Gastrocnemius medialis (tissue), 4 donors: Measurements from ENCODE around the gene ECM1. TPM values are rescaled to one million over a fixed set of nuclear protein-coding genes. Genes with fewer than 3 reads are reported as not detected.

ENCODE experiments used
- ATAC-seq, 2 donors: fragments of 150-250 bp; one replicate each; pipeline ENCODE4 v1.9.1; 2016
- DNase-seq, 2 donors: peaks; one replicate each; pipeline ENCODE4 v3.0.0-alpha.2; 2019
- H3K27ac ChIP-seq, 4 donors: fragments of 200-600 bp; sonication (generic); 1 replicate in 1 of 4; 2 replicates in 3 of 4; pipeline ENCODE4 v1.5.1; 2016 to 2018; ENCODE audit warnings: mild to moderate bottlenecking in 2 of 4, moderate library complexity in 1 of 4
- H3K27me3 ChIP-seq, 3 donors: fragments of 200-600 bp; sonication (generic) in 2 of 3; 1 replicate in 1 of 3; 2 replicates in 2 of 3; pipeline versions ENCODE4 v1.5.1 to v1.6.0; 2016 to 2019; ENCODE audit warnings: mild to moderate bottlenecking in 1 of 3, moderate library complexity in 1 of 3
- H3K36me3 ChIP-seq, 2 donors: fragments of 200-600 bp; sonication (generic) in 1 of 2; one replicate each; pipeline ENCODE4 v1.5.1; 2017 to 2018
- H3K4me1 ChIP-seq, 2 donors: fragments of 200-600 bp; sonication (generic) in 1 of 2; one replicate each; pipeline ENCODE4 v1.5.1; 2016 to 2017; ENCODE audit warnings: mild to moderate bottlenecking in 2 of 2
- H3K4me3 ChIP-seq, 4 donors: fragments of 200-600 bp; sonication (generic) in 3 of 4; 1 replicate in 1 of 4; 2 replicates in 3 of 4; pipeline ENCODE4 v1.5.1; 2016 to 2019; ENCODE audit warnings: mild to moderate bottlenecking in 2 of 4
- H3K9me3 ChIP-seq, 3 donors: fragments of 200-600 bp; sonication (generic) in 2 of 3; 1 replicate in 1 of 3; 2 replicates in 2 of 3; pipeline ENCODE4 v1.5.1; 2016 to 2019
- POLR2A ChIP-seq, 2 donors: fragments of 450-650 bp; IDR thresholded peaks; one replicate each; pipeline ENCODE4 v1.6.1; 2017; ENCODE audit warnings: antibody characterized with exemption in 2 of 2, mild to moderate bottlenecking in 2 of 2, moderate library complexity in 2 of 2
- in situ Hi-C, 4 donors: fragments of 200-750 bp; cut with MboI; loops; one replicate each; pipeline versions ENCODE4 v1.15.0 to v1.8.0; 2017; ENCODE audit warnings: low sequenced_read_pairs in 4 of 4
- intact Hi-C: fragments of 100-400 bp; cut with DNase I; formaldehyde crosslinking; loops from one replicate; pipeline ENCODE4 v1.15.1; 2023; ENCODE audit warnings: low total_unique reads
- total RNA-seq, 4 donors: library from RNA; depleted of rRNA; stranded (reverse); fragments of >200 nt; gene quantifications; one replicate each; pipeline versions ENCODE4 v1.1.0 to v1.2.3, GENCODE V29; 2016
- TF ChIP-seq, protein P1 (sequence below), 5 experiments: fragments of 450-650 bp in 3 of 5; fragments of 200-600 bp in 2 of 5; sonication (generic) in 2 of 5; IDR thresholded peaks in 4 of 5; conservative IDR thresholded peaks in 1 of 5; 1 replicate in 4 of 5; 2 replicates in 1 of 5; pipeline ENCODE4 v1.5.1; 2016 to 2019; ENCODE audit warnings: antibody characterized with exemption in 5 of 5, mild to moderate bottlenecking in 3 of 5, moderate library complexity in 3 of 5

ECM1 gene
- total RNA-seq, 4 donors from 2014 or later, result 1.5 to 8.5 (median 5.6) TPM

DNA sequence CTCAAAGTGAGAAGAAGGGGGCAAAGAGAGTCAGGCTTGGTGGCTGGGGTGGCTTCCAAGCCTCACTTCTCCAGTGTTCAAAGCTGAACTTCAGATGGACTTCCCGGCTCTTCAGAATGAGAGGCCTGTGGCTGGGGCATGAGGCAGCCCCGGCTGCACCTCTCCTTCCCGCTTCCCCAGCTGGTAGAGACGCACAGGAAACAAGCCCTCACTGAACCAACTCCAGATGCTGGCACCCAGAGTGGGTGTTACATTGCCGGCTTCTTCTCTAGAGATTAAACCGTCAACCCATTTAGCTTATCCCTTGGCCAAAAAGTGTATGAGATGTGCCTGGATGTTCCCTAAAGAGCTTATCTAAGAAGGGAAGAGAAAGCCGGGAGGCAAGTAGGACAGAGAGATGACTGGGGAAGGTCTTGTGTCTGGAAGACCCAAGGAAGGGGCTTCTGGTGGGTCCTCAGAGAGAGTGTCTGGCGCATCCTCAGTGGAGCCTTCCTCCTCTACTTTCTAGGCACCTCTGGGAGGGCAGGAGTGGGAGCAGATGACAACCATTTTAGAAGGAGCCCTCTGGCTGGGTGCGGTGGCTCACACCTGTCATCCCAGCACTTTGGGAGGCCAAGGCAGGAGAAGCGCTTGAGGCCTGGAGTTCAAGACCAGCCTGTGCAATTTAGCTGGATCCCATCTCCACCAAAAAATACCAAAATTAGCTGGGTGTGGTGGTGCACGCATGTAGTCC, 43.3 kb downstream of the ECM1 start:
- intact Hi-C loops (no loop called here), in situ Hi-C loops (no loop called here)
- no peaks in the 10 kb centered on the region for H3K36me3 ChIP-seq
- H3K4me3 ChIP-seq, result peak overlapping the region in 1 of 4 donors; percentile 65
- DNase-seq, result no peak
- peak overlapping the region; percentile 81 to 92 (median 90) for H3K27ac ChIP-seq
- no peaks in the 10 kb centered on the region for H3K9me3 ChIP-seq
- no peak for ATAC-seq
- H3K27me3 ChIP-seq, result no peaks in the 10 kb centered on the region
- TF ChIP-seq, protein P1, sequence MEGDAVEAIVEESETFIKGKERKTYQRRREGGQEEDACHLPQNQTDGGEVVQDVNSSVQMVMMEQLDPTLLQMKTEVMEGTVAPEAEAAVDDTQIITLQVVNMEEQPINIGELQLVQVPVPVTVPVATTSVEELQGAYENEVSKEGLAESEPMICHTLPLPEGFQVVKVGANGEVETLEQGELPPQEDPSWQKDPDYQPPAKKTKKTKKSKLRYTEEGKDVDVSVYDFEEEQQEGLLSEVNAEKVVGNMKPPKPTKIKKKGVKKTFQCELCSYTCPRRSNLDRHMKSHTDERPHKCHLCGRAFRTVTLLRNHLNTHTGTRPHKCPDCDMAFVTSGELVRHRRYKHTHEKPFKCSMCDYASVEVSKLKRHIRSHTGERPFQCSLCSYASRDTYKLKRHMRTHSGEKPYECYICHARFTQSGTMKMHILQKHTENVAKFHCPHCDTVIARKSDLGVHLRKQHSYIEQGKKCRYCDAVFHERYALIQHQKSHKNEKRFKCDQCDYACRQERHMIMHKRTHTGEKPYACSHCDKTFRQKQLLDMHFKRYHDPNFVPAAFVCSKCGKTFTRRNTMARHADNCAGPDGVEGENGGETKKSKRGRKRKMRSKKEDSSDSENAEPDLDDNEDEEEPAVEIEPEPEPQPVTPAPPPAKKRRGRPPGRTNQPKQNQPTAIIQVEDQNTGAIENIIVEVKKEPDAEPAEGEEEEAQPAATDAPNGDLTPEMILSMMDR (IDR thresholded peaks at IDR 0.05 in 4 of 5, conservative IDR thresholded peaks at IDR 0.05 in 1 of 5), result no peak
- no peak for TF ChIP-seq POLR2A (IDR thresholded peaks at IDR 0.05)
- peaks cover 28 to 35% of the 10 kb centered on the region in 2 donors for H3K4me1 ChIP-seq

DNA sequence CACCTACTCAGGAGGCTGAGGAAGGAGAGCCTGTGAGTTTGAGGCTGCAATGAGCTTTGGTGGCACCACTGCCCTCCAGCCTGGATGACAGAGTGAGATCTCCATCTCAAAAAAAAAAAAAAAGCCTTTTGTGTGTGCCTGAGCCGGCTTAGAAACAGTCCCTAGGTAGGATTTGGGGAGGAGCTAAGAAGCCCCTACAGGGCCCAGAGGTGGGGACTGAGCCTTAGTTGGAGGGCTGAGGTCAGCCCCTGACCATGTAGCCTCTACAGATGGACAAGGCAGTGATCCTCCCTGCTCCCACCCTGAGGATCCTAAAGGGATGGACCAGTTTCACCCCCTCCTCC, 43.8 kb downstream of the ECM1 start:
- Histone ChIP-seq H3K4me3 (no peak overlapping the region), H3K27me3 (no peaks in the 10 kb centered on the region), H3K27ac (peak overlapping the region; percentile 81 to 92 (median 90)), H3K36me3 (no peaks in the 10 kb centered on the region), H3K9me3 (no peaks in the 10 kb centered on the region), H3K4me1 (peaks cover 28 to 35% of the 10 kb centered on the region in 2 donors)
- in situ Hi-C loops (no loop called here), intact Hi-C loops (no loop called here)
- no peak for DNase-seq
- no peak for TF ChIP-seq POLR2A (IDR thresholded peaks at IDR 0.05)
- TF ChIP-seq, protein P1 (IDR thresholded peaks at IDR 0.05 in 4 of 5, conservative IDR thresholded peaks at IDR 0.05 in 1 of 5), result no peak
- no peak for ATAC-seq

DNA sequence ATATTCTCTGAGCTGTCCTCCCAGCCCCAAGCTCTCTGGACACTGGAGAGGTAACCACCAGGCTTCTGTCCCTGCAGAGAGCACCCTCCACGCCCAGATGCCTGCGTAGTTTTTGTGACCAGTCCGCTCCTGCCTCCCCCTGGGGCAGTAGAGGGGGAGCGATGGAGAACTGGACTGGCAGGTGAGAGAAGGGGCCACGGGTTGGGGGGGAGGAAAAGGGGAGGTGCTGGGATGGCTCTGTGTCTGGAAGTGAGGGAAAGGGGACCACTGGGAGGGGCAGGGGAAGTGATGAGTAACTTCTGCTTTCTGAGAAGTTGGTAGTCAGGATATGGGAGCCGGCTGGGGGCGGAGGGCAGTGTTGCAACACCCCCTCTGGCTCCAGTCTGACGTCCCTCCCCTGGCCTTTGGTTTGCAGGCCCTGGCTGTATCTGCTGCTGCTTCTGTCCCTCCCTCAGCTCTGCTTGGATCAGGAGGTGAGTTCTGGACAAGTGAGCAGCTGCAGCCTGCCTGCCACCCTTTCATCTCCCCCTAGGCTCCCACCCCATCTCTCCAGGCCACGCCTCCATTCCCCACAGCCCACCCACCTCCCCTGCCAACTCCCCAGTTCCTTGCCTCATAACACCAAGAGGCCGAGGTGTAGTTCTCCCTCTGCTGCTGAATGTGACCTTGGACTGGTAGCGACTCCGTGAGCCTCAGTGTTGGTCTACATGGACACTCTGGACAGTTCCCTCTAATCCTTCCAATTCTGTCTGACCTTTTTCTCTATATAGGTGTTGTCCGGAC, 44.4 kb downstream of the ECM1 start:
- intact Hi-C loops, result no loop called here
- Histone ChIP-seq H3K4me1 (peaks cover 28 to 35% of the 10 kb centered on the region in 2 donors), H3K9me3 (no peaks in the 10 kb centered on the region), H3K4me3 (no peak overlapping the region), H3K27ac (peak overlapping the region; percentile 81 to 92 (median 90)), H3K27me3 (no peaks in the 10 kb centered on the region), H3K36me3 (no peaks in the 10 kb centered on the region)
- TF ChIP-seq, protein P1 (IDR thresholded peaks at IDR 0.05 in 4 of 5, conservative IDR thresholded peaks at IDR 0.05 in 1 of 5), result no peak
- TF ChIP-seq POLR2A (IDR thresholded peaks at IDR 0.05), result peak in 1 of 2 donors; percentile 26
- DNase-seq (peak; percentile 70 to 86), ATAC-seq (peak; percentile 13 to 36)
- in situ Hi-C loops, result no loop called here

DNA sequence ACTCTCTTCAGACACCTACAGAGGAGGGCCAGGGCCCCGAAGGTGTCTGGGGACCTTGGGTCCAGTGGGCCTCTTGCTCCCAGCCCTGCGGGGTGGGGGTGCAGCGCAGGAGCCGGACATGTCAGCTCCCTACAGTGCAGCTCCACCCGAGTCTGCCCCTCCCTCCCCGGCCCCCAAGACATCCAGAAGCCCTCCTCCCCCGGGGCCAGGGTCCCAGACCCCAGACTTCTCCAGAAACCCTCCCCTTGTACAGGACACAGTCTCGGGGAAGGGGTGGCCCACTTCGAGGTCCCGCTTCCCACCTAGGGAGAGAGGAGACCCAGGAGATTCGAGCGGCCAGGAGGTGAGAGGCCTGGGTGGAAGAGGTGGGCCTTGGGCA, 45.0 kb downstream of the ECM1 start:
- DNase-seq, result no peak

More for the DNA sequence above, 45.0 kb downstream of the ECM1 start:
- ATAC-seq, result no peak
- TF ChIP-seq, protein P1 (IDR thresholded peaks at IDR 0.05 in 4 of 5, conservative IDR thresholded peaks at IDR 0.05 in 1 of 5), result no peak
- TF ChIP-seq POLR2A (IDR thresholded peaks at IDR 0.05), result no peak
- intact Hi-C loops (no loop called here), in situ Hi-C loops (no loop called here)
- Histone ChIP-seq H3K36me3 (no peaks in the 10 kb centered on the region), H3K27me3 (no peaks in the 10 kb centered on the region), H3K4me1 (peaks cover 28 to 35% of the 10 kb centered on the region in 2 donors), H3K4me3 (no peak overlapping the region), H3K27ac (peak overlapping the region; percentile 81 to 92 (median 90)), H3K9me3 (no peaks in the 10 kb centered on the region)
